Stimulated activated CD8-positive, alpha-beta memory T cell treated with anti-CD3 and anti-CD28 coated beads, Interleukin-12 subunit alpha, Interleukin-12 subunit beta, amount 100 ng/mL, for 4 hours (primary cell): ENCODE measurements around the gene SLC1A7.

ENCODE experiments used
- DNase-seq: peaks from one replicate; pipeline ENCODE4 v3.0.0-alpha.2; 2020; ENCODE audit warnings: low read depth

Gene SLC1A7

GRCh38 chr1:53075761-53076163 is 66.7 kb downstream of the SLC1A7 start:
- DNase-seq, result no peak

GRCh38 chr1:53075206-53075605 is 67.2 kb downstream of the SLC1A7 start:
- no peak for DNase-seq

GRCh38 chr1:53074313-53075154 is 67.9 kb downstream of the SLC1A7 start:
- no peak for DNase-seq

- no peak for DNase-seq
Measured at GRCh38 chr1:53073868-53074311, 68.5 kb downstream of the SLC1A7 start.

GRCh38 chr1:53073287-53073686 is 69.2 kb downstream of the SLC1A7 start:
- DNase-seq, result no peak

GRCh38 chr1:53071915-53072314 is 70.5 kb downstream of the SLC1A7 start:
- DNase-seq, result no peak

- no peak for DNase-seq
Measured at GRCh38 chr1:53071167-53071865, 71.1 kb downstream of the SLC1A7 start.

GRCh38 chr1:53070621-53071020 is 71.8 kb downstream of the SLC1A7 start:
- no peak for DNase-seq

GRCh38 chr1:53069663-53070327 is 72.6 kb downstream of the SLC1A7 start:
- DNase-seq, result no peak

GRCh38 chr1:53069265-53069662 is 73.2 kb downstream of the SLC1A7 start:
- DNase-seq, result no peak

- no peak for DNase-seq
Measured at GRCh38 chr1:53068314-53069099, 73.9 kb downstream of the SLC1A7 start.

GRCh38 chr1:53067886-53068285 is 74.6 kb downstream of the SLC1A7 start:
- DNase-seq, result no peak

- no peak for DNase-seq
Measured at GRCh38 chr1:53066891-53067738, 75.3 kb downstream of the SLC1A7 start.

- no peak for DNase-seq
Measured at GRCh38 chr1:53066488-53066887, 76.0 kb downstream of the SLC1A7 start.

GRCh38 chr1:53065391-53065790 is 77.0 kb downstream of the SLC1A7 start:
- DNase-seq, result no peak

GRCh38 chr1:53063744-53064515 is 78.5 kb downstream of the SLC1A7 start:
- DNase-seq, result no peak

- DNase-seq, result no peak
Measured at GRCh38 chr1:53062708-53063591, 79.5 kb downstream of the SLC1A7 start.

- no peak for DNase-seq
Measured at GRCh38 chr1:53061859-53062707, 80.4 kb downstream of the SLC1A7 start, which contains the start of gene PODN. Gene PODN, plus strand, starts transcription at chr1:53062213. Its CDS starts 7,643 bp downstream, at chr1:53069856.
